Endodermal cell (in vitro differentiated cells): Measurements from ENCODE around the gene ADH1B. TPM values are rescaled to one million over a fixed set of nuclear protein-coding genes. Genes with fewer than 3 reads are reported as not detected.

Source experiments
- DNase-seq: peaks from one replicate; pipeline ENCODE4 v3.0.0-alpha.2; 2017
- H3K27ac ChIP-seq: 2 replicates; pipeline ENCODE4 v1.5.1; 2013; ENCODE audit warnings: mild to moderate bottlenecking, low read depth, low read length, moderate library complexity
- H3K27me3 ChIP-seq: 2 replicates; pipeline ENCODE4 v1.6.1; 2013; ENCODE audit warnings: mild to moderate bottlenecking, low read length, moderate library complexity; ENCODE audit not compliant: insufficient read depth, control insufficient read depth, poor library complexity, severe bottlenecking
- H3K36me3 ChIP-seq: 2 replicates; pipeline ENCODE4 v1.7.0; 2013; ENCODE audit warnings: mild to moderate bottlenecking, low read length, moderate library complexity; ENCODE audit not compliant: control insufficient read depth, insufficient read depth
- H3K4me1 ChIP-seq: one replicate; pipeline ENCODE4 v1.7.0; 2013; ENCODE audit warnings: low read length; ENCODE audit not compliant: control insufficient read depth, insufficient read depth
- H3K4me3 ChIP-seq: 2 replicates; pipeline ENCODE4 v1.5.1; 2013; ENCODE audit warnings: mild to moderate bottlenecking, low read length, moderate library complexity
- H3K9ac ChIP-seq: 2 replicates; pipeline ENCODE4 v1.6.1; 2013; ENCODE audit warnings: mild to moderate bottlenecking, low read length, moderate library complexity; ENCODE audit not compliant: poor library complexity, severe bottlenecking; ENCODE audit errors: extremely low read depth
- H3K9me3 ChIP-seq: 2 replicates; pipeline ENCODE4 v1.6.1; 2013; ENCODE audit warnings: mild to moderate bottlenecking, low read length, moderate library complexity; ENCODE audit not compliant: control insufficient read depth
- H3K27ac Mint-ChIP-seq: 2 replicates; pipeline ENCODE4 v1.8.0; 2020; ENCODE audit warnings: mixed read lengths
- H3K27me3 Mint-ChIP-seq: 2 replicates; pipeline ENCODE4 v1.8.0; 2021; ENCODE audit warnings: mild to moderate bottlenecking, mixed read lengths; ENCODE audit not compliant: insufficient read depth
- H3K36me3 Mint-ChIP-seq: 2 replicates; pipeline ENCODE4 v1.8.0; 2020; ENCODE audit warnings: low read depth, mixed read lengths
- H3K4me1 Mint-ChIP-seq: 2 replicates; pipeline ENCODE4 v1.8.0; 2020; ENCODE audit warnings: mixed read lengths
- H3K4me3 Mint-ChIP-seq: 2 replicates; pipeline ENCODE4 v1.8.0; 2020; ENCODE audit warnings: mild to moderate bottlenecking, moderate library complexity, mixed read lengths
- H3K9me3 Mint-ChIP-seq: 2 replicates; pipeline ENCODE4 v1.8.0; 2020; ENCODE audit warnings: mild to moderate bottlenecking, mixed read lengths
- CTCF ChIP-seq: fragments of 200-600 bp; sonication (generic); conservative IDR thresholded peaks from 2 replicates; pipeline ENCODE4 v1.5.0; 2021; ENCODE audit warnings: antibody characterized with exemption, mild to moderate bottlenecking
- WGBS, 2 experiments: methylation state at CpG; one replicate each; pipeline versions ENCODE4 v1.1.5 to v1.1.7; 2013; ENCODE audit warnings: missing lambda C conversion rate in 2 of 2, mixed read lengths in 1 of 2; ENCODE audit not compliant: insufficient coverage in 1 of 2, insufficient read length in 1 of 2; 5-methylcytosine and 5-hydroxymethylcytosine counted together
- total RNA-seq, 2 donors: library from RNA; stranded (reverse); fragmentation: NEBNext Ultra II Directional in 1 of 2; extraction: Animal tissue kit (Norgen Biotek cat#: 25700) in 1 of 2; gene quantifications; 2 replicates in 1 of 2; 3 replicates in 1 of 2; pipeline ENCODE4 v1.2.1, GENCODE V29; 2021

Gene ADH1B
- total RNA-seq, 2 donors from 2014 or later = not detected

- no peak overlapping the region for H3K27ac Mint-ChIP-seq
Measured at GRCh38 chr4:99310389-99310788, 10.8 kb downstream of the ADH1B start.

GRCh38 chr4:99305638-99306400 is 15.4 kb downstream of the ADH1B start:
- WGBS, 2 experiments = 93 to 97% methylated on average over 5 to 11 of the region's 11 CpGs
- no peak for DNase-seq
- Mint-ChIP-seq H3K4me1 (peaks cover 12% of the 10 kb centered on the region), H3K9me3 (peaks cover 6% of the 10 kb centered on the region), H3K27ac (no peak overlapping the region), H3K36me3 (no peaks in the 10 kb centered on the region), H3K27me3 (no peaks in the 10 kb centered on the region), H3K4me3 (no peak overlapping the region)
- Histone ChIP-seq H3K27me3 (no peaks in the 10 kb centered on the region), H3K36me3 (no peaks in the 10 kb centered on the region), H3K9ac (no peak overlapping the region), H3K9me3 (no peaks in the 10 kb centered on the region), H3K4me3 (no peak overlapping the region), H3K27ac (no peak overlapping the region), H3K4me1 (no peaks in the 10 kb centered on the region)
- TF ChIP-seq CTCF = no peak

More at GRCh38 chr4:99310389-99310788, 10.8 kb downstream of the ADH1B start:
- H3K27me3 ChIP-seq = no peaks in the 10 kb centered on the region
- no peaks in the 10 kb centered on the region for H3K36me3 ChIP-seq
- no peak overlapping the region for H3K4me3 Mint-ChIP-seq
- H3K9ac ChIP-seq = no peak overlapping the region
- H3K4me3 ChIP-seq = no peak overlapping the region
- DNase-seq = no peak
- no peak overlapping the region for H3K27ac ChIP-seq
- no peaks in the 10 kb centered on the region for H3K36me3 Mint-ChIP-seq
- peaks cover 6% of the 10 kb centered on the region for H3K9me3 Mint-ChIP-seq
- H3K4me1 ChIP-seq = no peaks in the 10 kb centered on the region
- H3K9me3 ChIP-seq = no peaks in the 10 kb centered on the region
- peaks cover 2% of the 10 kb centered on the region for H3K27me3 Mint-ChIP-seq
- no peak for TF ChIP-seq CTCF
- peaks cover 12% of the 10 kb centered on the region for H3K4me1 Mint-ChIP-seq
- 66 to 71% methylated on average over 2 of the region's 2 CpGs for WGBS, 2 experiments

GRCh38 chr4:99301376-99302164 is 19.6 kb downstream of the ADH1B start:
- Histone ChIP-seq H3K4me3 (no peak overlapping the region), H3K36me3 (no peaks in the 10 kb centered on the region), H3K9me3 (no peaks in the 10 kb centered on the region), H3K4me1 (no peaks in the 10 kb centered on the region), H3K27me3 (no peaks in the 10 kb centered on the region), H3K27ac (no peak overlapping the region), H3K9ac (no peak overlapping the region)
- no peak overlapping the region for H3K27ac Mint-ChIP-seq
- no peak for TF ChIP-seq CTCF
- no peak for DNase-seq
- 94 to 100% methylated on average over 3 to 7 of the region's 7 CpGs for WGBS, 2 experiments
- H3K4me3 Mint-ChIP-seq = no peak overlapping the region
- no peaks in the 10 kb centered on the region for H3K36me3 Mint-ChIP-seq
- no peaks in the 10 kb centered on the region for H3K27me3 Mint-ChIP-seq
- peaks cover 18% of the 10 kb centered on the region for H3K9me3 Mint-ChIP-seq
- no peaks in the 10 kb centered on the region for H3K4me1 Mint-ChIP-seq
